Sigmoid colon (tissue), 4 donors: ENCODE data around the gene NPPA.

ENCODE experiments used
- CTCF ChIP-seq, 4 experiments: fragments of 450-650 bp in 3 of 4; fragments of 200-600 bp in 1 of 4; IDR thresholded peaks; one replicate each; pipeline ENCODE4 v1.5.1; 2016 to 2019; ENCODE audit warnings: antibody characterized with exemption in 4 of 4, mild to moderate bottlenecking in 3 of 4, moderate library complexity in 2 of 4
- EP300 ChIP-seq, 4 donors: sonication (generic); formaldehyde crosslinking; IDR thresholded peaks; one replicate each; pipeline ENCODE4 v1.6.1; 2017; ENCODE audit warnings: antibody characterized with exemption in 4 of 4
- POLR2A ChIP-seq, 2 donors: fragments of 450-650 bp; IDR thresholded peaks; one replicate each; pipeline ENCODE4 v1.6.1; 2016; ENCODE audit warnings: antibody characterized with exemption in 2 of 2, mild to moderate bottlenecking in 2 of 2, moderate library complexity in 2 of 2
- POLR2AphosphoS5 ChIP-seq, 4 donors: sonication (generic); formaldehyde crosslinking; IDR thresholded peaks; one replicate each; pipeline ENCODE4 v1.6.1; 2017; ENCODE audit warnings: antibody characterized with exemption in 4 of 4

GRCh38 chr1:11872545-11872944, 25.0 kb upstream of the NPPA start:
- TF ChIP-seq POLR2AphosphoS5 (IDR thresholded peaks at IDR 0.05) (no peak), CTCF (IDR thresholded peaks at IDR 0.05) (no peak), POLR2A (IDR thresholded peaks at IDR 0.05) (no peak), EP300 (IDR thresholded peaks at IDR 0.05) (no peak)
